ENCODE data around the gene UBE3B.

UBE3B gene

GRCh38 chr12:109513977-109514376 is 36.5 kb downstream of the UBE3B start:
- H3F3A ChIP-seq (ENCODE audit: insufficient read depth, low read length), result no peaks in the 10 kb centered on the region
- H3K79me2 ChIP-seq (ENCODE audit: insufficient read depth, low read length), result no peaks in the 10 kb centered on the region
- H3K27me3 ChIP-seq (ENCODE audit: insufficient read depth, low read length), result no peaks in the 10 kb centered on the region
- H3K9me3 ChIP-seq (ENCODE audit: low read length), result no peaks in the 10 kb centered on the region
- no peaks in the 10 kb centered on the region for H3K9me2 ChIP-seq (ENCODE audit: low read depth, low read length)
- TF ChIP-seq CTCF (IDR thresholded peaks at IDR 0.05; ENCODE audit: low read length) (no peak), EZH2 (IDR thresholded peaks at IDR 0.05; ENCODE audit: borderline replicate concordance, low read length) (no peak)
- H2AFZ ChIP-seq (ENCODE audit: low read length), result no peak overlapping the region
- no peak overlapping the region for H3K4me2 ChIP-seq (ENCODE audit: low read length)
- H3K27ac ChIP-seq (ENCODE audit: low read depth, low read length, poor library complexity, severe bottlenecking), result no peak overlapping the region
- no peaks in the 10 kb centered on the region for H3K4me1 ChIP-seq (ENCODE audit: insufficient read depth, low read length, severe bottlenecking)
- no peaks in the 10 kb centered on the region for H4K20me1 ChIP-seq (ENCODE audit: insufficient read depth, low read length)
- H3K9ac ChIP-seq (ENCODE audit: low read length), result no peak overlapping the region
- H3K36me3 ChIP-seq (ENCODE audit: insufficient read depth, low read length), result peaks cover 9% of the 10 kb centered on the region; the same call in 1 of the 2 replicates
- no peak overlapping the region for H3K4me3 ChIP-seq (ENCODE audit: low read depth, low read length, poor library complexity, severe bottlenecking)

- Histone ChIP-seq H3K9me3 (ENCODE audit: low read length) (no peaks in the 10 kb centered on the region), H3K4me2 (ENCODE audit: low read length) (no peak overlapping the region), H3K9ac (ENCODE audit: low read length) (no peak overlapping the region), H3F3A (ENCODE audit: insufficient read depth, low read length) (no peaks in the 10 kb centered on the region), H3K36me3 (ENCODE audit: insufficient read depth, low read length) (peaks cover 8% of the 10 kb centered on the region; the same call in 1 of the 2 replicates), H3K79me2 (ENCODE audit: insufficient read depth, low read length) (no peaks in the 10 kb centered on the region), H3K4me1 (ENCODE audit: insufficient read depth, low read length, severe bottlenecking) (no peaks in the 10 kb centered on the region), H3K27me3 (ENCODE audit: insufficient read depth, low read length) (no peaks in the 10 kb centered on the region), H4K20me1 (ENCODE audit: insufficient read depth, low read length) (no peaks in the 10 kb centered on the region), H2AFZ (ENCODE audit: low read length) (no peak overlapping the region), H3K9me2 (ENCODE audit: low read depth, low read length) (no peaks in the 10 kb centered on the region), H3K4me3 (ENCODE audit: low read depth, low read length, poor library complexity, severe bottlenecking) (no peak overlapping the region), H3K27ac (ENCODE audit: low read depth, low read length, poor library complexity, severe bottlenecking) (no peak overlapping the region)
- TF ChIP-seq EZH2 (IDR thresholded peaks at IDR 0.05; ENCODE audit: borderline replicate concordance, low read length) (no peak), CTCF (IDR thresholded peaks at IDR 0.05; ENCODE audit: low read length) (no peak)
Observed at GRCh38 chr12:109517619-109518018, 40.2 kb downstream of the UBE3B start.

GRCh38 chr12:109518820-109519665 is 41.6 kb downstream of the UBE3B start:
- Histone ChIP-seq H3K79me2 (ENCODE audit: insufficient read depth, low read length) (no peaks in the 10 kb centered on the region), H3K9ac (ENCODE audit: low read length) (no peak overlapping the region), H3K36me3 (ENCODE audit: insufficient read depth, low read length) (peaks cover 8% of the 10 kb centered on the region; the same call in 1 of the 2 replicates), H4K20me1 (ENCODE audit: insufficient read depth, low read length) (no peaks in the 10 kb centered on the region), H3K27ac (ENCODE audit: low read depth, low read length, poor library complexity, severe bottlenecking) (no peak overlapping the region), H3K4me2 (ENCODE audit: low read length) (no peak overlapping the region), H3K9me2 (ENCODE audit: low read depth, low read length) (no peaks in the 10 kb centered on the region), H3K4me1 (ENCODE audit: insufficient read depth, low read length, severe bottlenecking) (no peaks in the 10 kb centered on the region), H2AFZ (ENCODE audit: low read length) (no peak overlapping the region), H3K4me3 (ENCODE audit: low read depth, low read length, poor library complexity, severe bottlenecking) (no peak overlapping the region), H3K9me3 (ENCODE audit: low read length) (no peaks in the 10 kb centered on the region), H3F3A (ENCODE audit: insufficient read depth, low read length) (no peaks in the 10 kb centered on the region), H3K27me3 (ENCODE audit: insufficient read depth, low read length) (no peaks in the 10 kb centered on the region)
- no peak for TF ChIP-seq EZH2 (IDR thresholded peaks at IDR 0.05; ENCODE audit: borderline replicate concordance, low read length)
- TF ChIP-seq CTCF (IDR thresholded peaks at IDR 0.05; ENCODE audit: low read length), result peak; percentile 59

Measured in OCI-LY1 (cell line).